ENCODE data around the gene CYP21A2.

CYP21A2 gene

GRCh38 chr6:32083812-32084768, 45.9 kb downstream of the CYP21A2 start:
- DNase-seq = no peak

GRCh38 chr6:32084780-32085179, 46.6 kb downstream of the CYP21A2 start:
- no peak for DNase-seq

DNA sequence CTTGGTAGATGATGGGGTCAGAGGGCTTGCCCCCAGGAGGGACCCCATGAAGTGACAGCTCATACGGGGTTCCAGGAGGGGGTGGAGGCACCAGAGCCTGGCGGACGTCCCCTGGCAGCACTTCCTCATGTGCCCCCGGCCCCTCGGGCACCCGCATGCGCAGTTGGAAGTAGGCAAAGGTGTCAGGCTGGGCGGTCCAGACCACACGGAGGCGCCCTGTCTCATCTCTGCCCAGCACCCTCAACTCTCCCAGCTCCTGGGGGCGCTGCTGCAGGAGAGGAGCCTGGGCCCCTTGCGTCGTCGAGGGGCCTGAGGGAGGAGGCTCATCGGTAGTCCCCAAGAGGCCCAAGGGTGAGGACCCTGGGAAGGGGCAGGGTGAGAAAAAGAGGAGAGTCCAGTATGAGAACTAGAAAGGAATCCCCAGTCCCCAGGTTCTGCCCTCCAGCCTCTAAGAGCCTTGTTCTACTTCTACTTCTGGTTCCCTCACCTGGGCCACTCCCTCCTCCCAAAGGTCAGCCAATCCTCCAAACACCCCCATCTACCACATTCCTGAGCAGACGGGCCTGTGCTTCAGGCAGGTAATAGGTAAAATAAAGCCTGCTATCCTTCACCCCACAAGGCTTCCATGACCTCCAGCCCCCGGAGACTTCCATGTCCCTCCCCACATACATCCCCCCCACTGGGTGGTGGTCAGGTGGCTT, 47.7 kb downstream of the CYP21A2 start:
- DNase-seq = no peak

- peak; percentile 73 for DNase-seq
Measured at GRCh38 chr6:32086661-32087573, 48.7 kb downstream of the CYP21A2 start.

DNA sequence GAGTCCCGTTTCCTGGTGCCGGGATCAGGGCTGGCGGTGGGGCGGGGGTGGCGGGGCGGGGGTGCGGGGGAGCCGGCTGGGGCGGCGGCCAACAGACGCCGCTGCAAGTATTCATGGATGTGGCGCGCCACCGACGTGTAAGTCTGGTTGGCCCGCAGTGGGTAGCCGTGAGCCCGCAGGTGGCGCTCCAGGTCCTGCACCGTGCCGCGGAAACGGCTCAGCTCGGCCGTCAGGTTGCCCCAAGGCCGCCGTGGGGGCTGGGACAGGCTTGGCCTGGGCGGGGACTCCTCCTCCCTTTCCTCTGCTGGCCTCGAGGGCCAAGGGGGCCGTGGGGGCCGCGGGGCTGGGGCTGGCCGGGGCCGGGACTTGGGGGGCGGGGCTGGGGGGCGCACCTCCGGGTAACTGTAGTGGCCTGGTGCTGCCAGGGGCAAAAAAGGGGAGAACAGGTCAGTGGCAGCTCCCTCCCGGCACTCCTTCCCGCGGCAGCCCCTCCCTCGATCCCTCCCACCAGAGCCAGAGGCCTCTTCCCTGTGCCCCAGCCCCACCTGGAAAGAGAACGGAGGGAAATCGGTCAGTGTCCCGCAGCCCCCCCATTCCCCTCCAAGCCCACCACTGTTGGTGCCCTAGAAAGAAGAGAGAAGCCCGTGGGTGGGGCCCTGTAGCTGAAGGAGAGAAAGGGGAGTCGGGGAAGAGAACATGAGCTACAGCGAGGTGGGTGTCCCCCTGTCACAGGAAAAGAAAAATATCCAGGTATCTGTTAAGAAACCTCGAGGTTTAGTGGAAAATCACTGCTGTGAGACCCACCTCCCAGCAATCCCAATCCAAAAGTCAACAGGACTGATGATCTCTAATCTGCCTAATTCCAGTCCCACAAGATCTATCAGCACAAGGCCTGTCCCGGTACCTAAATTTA, 49.6 kb downstream of the CYP21A2 start:
- peak; percentile 72 for DNase-seq

DNA sequence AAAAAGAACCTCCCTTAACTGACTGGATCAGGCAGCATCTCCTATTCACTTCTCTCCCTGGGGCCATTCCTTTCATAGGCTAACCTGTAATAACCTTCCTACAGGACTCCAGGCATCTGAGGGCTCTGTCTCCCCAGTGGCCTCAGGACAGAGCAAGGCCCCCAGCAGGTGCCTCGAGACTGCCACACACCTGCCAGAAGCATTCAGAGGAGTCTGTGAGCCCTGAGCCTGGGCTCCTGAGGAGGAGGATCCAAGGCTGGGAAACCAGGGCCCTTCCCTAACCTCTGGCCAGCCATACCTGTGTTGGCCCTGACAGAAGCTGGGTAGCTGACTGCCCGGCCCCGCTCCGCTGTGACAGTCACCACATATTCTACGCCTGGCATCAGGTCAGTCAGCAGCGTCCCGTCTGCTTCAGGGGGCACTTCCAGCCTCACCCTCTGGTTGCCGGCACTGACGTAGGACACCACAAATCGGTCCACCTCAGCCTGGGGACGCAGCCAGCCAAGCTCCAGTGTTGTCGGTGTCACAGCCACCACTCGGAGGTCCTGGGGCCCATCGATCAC, 50.4 kb downstream of the CYP21A2 start:
- DNase-seq = no peak

DNA sequence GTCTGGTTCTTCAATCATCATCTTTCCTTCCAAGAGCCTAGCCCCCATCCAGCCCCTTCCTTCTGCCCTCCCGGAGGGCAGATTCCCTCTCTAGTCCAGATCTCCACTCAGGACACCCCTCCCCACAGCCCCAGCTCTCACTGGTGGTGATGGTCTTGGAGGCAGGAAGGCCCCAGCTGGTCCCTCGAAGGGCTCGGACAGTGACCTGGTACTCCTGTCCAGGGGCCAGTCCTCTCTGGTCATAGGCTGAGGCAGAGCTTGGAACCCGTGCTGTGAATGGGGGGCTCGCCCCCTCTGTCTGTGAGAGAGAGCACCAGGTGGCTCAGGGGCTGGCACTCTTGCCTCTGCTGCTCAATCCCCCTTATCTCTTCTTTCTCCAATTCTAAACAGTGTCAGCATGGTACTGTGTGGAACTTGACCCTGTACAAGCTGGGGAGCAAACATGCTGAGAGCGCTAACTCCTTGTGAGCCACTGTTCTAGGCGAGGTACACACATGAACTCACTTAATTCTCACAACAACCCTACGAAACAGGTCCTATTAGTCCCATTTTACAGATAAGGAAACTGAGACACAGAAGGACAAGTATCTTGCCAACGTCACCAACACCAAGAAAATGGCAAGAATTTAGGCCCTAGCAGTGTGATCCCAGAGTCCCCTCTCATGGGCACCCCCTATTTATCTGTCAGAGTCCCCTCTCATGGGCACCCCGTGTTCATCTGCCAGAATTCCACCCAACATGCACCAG, 51.0 kb downstream of the CYP21A2 start:
- no peak for DNase-seq
